Measurements from ENCODE around the gene DHTKD1. TPM values are rescaled to one million over a fixed set of nuclear protein-coding genes. Genes with fewer than 3 reads are reported as not detected.

Gene DHTKD1
- total and polyA plus RNA-seq, 10 of the 15 experiments (the other 5 are each of a cell fraction or from before 2014, with no cell fraction given) = 11.3 to 35.0 (median 26.9) TPM

DNA sequence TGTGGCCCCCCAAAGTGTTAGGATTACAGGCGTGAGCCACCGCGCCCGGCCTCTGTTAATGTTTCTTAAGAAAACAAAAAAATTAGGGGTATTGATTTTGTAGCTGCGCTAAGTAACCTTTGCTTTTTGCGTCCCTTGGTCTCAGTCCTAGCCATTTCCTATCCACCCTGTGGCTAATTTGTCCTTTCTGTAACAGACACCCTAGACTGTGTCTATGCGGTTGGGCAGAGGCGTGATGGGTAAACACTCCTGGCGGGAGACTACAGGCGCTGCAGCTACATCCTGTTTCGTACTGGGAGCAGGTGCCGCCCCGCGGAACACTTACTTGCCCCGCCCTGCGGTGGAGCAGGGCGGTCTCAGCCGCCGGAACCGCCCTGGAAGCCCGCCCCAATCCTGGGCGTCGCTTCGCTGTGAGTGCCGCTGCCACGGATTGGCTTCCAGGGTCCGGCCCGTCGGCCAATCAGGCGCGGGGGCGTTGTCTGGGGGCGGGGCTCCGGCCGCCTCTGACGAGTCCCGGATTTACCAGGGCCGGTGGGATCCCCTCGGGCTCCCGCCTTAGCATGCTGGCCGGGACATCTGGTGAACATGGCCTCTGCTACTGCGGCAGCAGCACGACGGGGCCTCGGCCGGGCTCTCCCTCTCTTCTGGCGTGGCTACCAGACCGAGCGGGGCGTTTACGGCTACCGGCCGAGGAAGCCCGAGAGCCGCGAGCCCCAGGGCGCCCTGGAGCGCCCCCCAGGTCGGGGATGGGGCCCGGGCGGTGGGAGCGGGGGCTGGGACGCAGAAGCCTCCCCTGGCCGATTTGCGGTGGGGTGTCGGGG lies at the start of gene DHTKD1 (continued):
- 0 out of 2 replicates have a peak, but pooled peaks have one; percentile 38 for TF ChIP-seq ATF7 (IDR thresholded peaks at IDR 0.05; ENCODE audit: low read depth)
- TF ChIP-seq TBL1XR1 (IDR thresholded peaks at IDR 0.05; ENCODE audit: low read depth, low read length) = peak; percentile 55; the same call in 1 of the 2 replicates
- no peak for TF ChIP-seq NFYA (IDR thresholded peaks at IDR 0.05; ENCODE audit: borderline replicate concordance, low read depth, low read length)
- TF ChIP-seq MTA3 (IDR thresholded peaks at IDR 0.05; ENCODE audit: borderline replicate concordance, low read length) = no peak; the same call in 1 of the 2 replicates
- TF ChIP-seq IRF4 (IDR thresholded peaks at IDR 0.05; ENCODE audit: low read depth, low read length) = peak; percentile 59; the same call in 1 of the 2 replicates
- TF ChIP-seq STAT1 (conservative IDR thresholded peaks at IDR 0.05) = no peak
- TF ChIP-seq RUNX3 (IDR thresholded peaks at IDR 0.05; ENCODE audit: low read length) = peak; percentile 91
- peak; percentile 67; the same call in 1 of the 2 replicates for TF ChIP-seq ZNF687 (IDR thresholded peaks at IDR 0.05)
- no peak for TF ChIP-seq NFXL1 (IDR thresholded peaks at IDR 0.05; ENCODE audit: borderline replicate concordance)
- TF ChIP-seq EED (IDR thresholded peaks at IDR 0.05; ENCODE audit: low read depth) = peak; percentile 91
- no peak for TF ChIP-seq ZBED1 (IDR thresholded peaks at IDR 0.05; ENCODE audit: borderline replicate concordance)
- TF ChIP-seq TCF12 (IDR thresholded peaks at IDR 0.05; ENCODE audit: low read depth, low read length) = peak; percentile 73; the same call in 1 of the 2 replicates
- TF ChIP-seq WRNIP1 (IDR thresholded peaks at IDR 0.05; ENCODE audit: borderline replicate concordance, low read depth, low read length) = no peak
- TF ChIP-seq SUZ12 (IDR thresholded peaks at IDR 0.05; ENCODE audit: unreplicated experiment) = no peak
- TF ChIP-seq CEBPB (IDR thresholded peaks at IDR 0.05; ENCODE audit: borderline replicate concordance in 1 of 2, low read depth in 2 of 2, low read length in 2 of 2) = no peak
- TF ChIP-seq BHLHE40 (IDR thresholded peaks at IDR 0.05; ENCODE audit: borderline replicate concordance in 1 of 2, low read depth in 2 of 2, low read length in 1 of 2) = peak; percentile 83 to 85
- TF ChIP-seq, protein P1, sequence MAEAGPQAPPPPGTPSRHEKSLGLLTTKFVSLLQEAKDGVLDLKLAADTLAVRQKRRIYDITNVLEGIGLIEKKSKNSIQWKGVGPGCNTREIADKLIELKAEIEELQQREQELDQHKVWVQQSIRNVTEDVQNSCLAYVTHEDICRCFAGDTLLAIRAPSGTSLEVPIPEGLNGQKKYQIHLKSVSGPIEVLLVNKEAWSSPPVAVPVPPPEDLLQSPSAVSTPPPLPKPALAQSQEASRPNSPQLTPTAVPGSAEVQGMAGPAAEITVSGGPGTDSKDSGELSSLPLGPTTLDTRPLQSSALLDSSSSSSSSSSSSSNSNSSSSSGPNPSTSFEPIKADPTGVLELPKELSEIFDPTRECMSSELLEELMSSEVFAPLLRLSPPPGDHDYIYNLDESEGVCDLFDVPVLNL (IDR thresholded peaks at IDR 0.05; ENCODE audit: low read depth, low read length) = peak; percentile 74; the same call in 1 of the 2 replicates
- TF ChIP-seq NR2C2 (IDR thresholded peaks at IDR 0.05; ENCODE audit: borderline replicate concordance, control insufficient read depth, insufficient read length, low read depth) = no peak
- TF ChIP-seq SMC3 (IDR thresholded peaks at IDR 0.05; ENCODE audit: borderline replicate concordance, low read length) = no peak; the same call in 1 of the 2 replicates
- no peak for TF ChIP-seq SMAD1 (IDR thresholded peaks at IDR 0.05; ENCODE audit: low read depth, partially characterized antibody)
- no peak for TF ChIP-seq CHD4 (IDR thresholded peaks at IDR 0.05)
- TF ChIP-seq LARP7 (IDR thresholded peaks at IDR 0.05) = no peak
- no peak for TF ChIP-seq HDAC2 (IDR thresholded peaks at IDR 0.05)
- TF ChIP-seq IKZF1 (conservative IDR thresholded peaks at IDR 0.05) = peak; percentile 96
- TF ChIP-seq CBX3 (IDR thresholded peaks at IDR 0.05; ENCODE audit: borderline replicate concordance, low read depth) = no peak
- no peak for TF ChIP-seq ZNF622 (IDR thresholded peaks at IDR 0.05)
